HCT116 (cell line): ENCODE measurements around the gene G2E3.

Experiments used
- CEBPB ChIP-seq: IDR thresholded peaks from 2 replicates; pipeline ENCODE4 v1.6.1; 2012; ENCODE audit warnings: low read depth
- EZH2 ChIP-seq: fragments of 200-600 bp; sonication (generic); IDR thresholded peaks from 2 replicates; pipeline ENCODE4 v1.6.1; 2017; ENCODE audit warnings: antibody characterized with exemption, mixed run types
- EZH2phosphoT487 ChIP-seq: fragments of 200-600 bp; IDR thresholded peaks from 2 replicates; pipeline ENCODE4 v1.6.1; 2018; ENCODE audit warnings: antibody characterized with exemption, borderline replicate concordance
- POLR2A ChIP-seq: IDR thresholded peaks from 2 replicates; pipeline ENCODE4 v1.7.0; 2011; ENCODE audit warnings: borderline replicate concordance; ENCODE audit not compliant: insufficient read depth, insufficient read length; ENCODE audit errors: extremely low read depth
- POLR2AphosphoS5 ChIP-seq: IDR thresholded peaks from 2 replicates; pipeline ENCODE4 v1.6.1; 2011; ENCODE audit warnings: mild to moderate bottlenecking, low read depth, low read length, moderate library complexity
- RAD21 ChIP-seq: IDR thresholded peaks from 2 replicates; pipeline ENCODE4 v1.6.1; 2012; ENCODE audit warnings: low read depth, mild to moderate bottlenecking
- SIN3A ChIP-seq: IDR thresholded peaks from 2 replicates; pipeline ENCODE4 v1.6.1; 2012; ENCODE audit warnings: low read depth
- TCF7L2 ChIP-seq: IDR thresholded peaks from 2 replicates; pipeline ENCODE4 v1.7.0; 2011; ENCODE audit warnings: borderline replicate concordance, inconsistent platforms; ENCODE audit not compliant: insufficient read depth, insufficient read length; ENCODE audit errors: extremely low read depth
- ZFX ChIP-seq: fragments of 450-650 bp; IDR thresholded peaks from 2 replicates; pipeline ENCODE4 v1.6.1; 2017
- ZNF274 ChIP-seq: fragments of 200-500 bp; sonication (Bioruptor generic); IDR thresholded peaks from 2 replicates; pipeline ENCODE4 v1.6.1; 2014; ENCODE audit warnings: mild to moderate bottlenecking, low read depth, low read length, inconsistent platforms
- TF ChIP-seq, protein P1 (sequence below), 3 experiments: fragments of 200-600 bp in 1 of 3; sonication (generic) in 1 of 3; IDR thresholded peaks in 2 of 3; conservative IDR thresholded peaks in 1 of 3; 2 replicates each; pipeline ENCODE4 v1.5.1; 2012 to 2017; ENCODE audit warnings: low read depth in 2 of 3, low read length in 2 of 3, antibody characterized with exemption in 1 of 3, borderline replicate concordance in 1 of 3, control low read depth in 1 of 3, mild to moderate bottlenecking in 1 of 3, mixed read lengths in 1 of 3, mixed run types in 1 of 3, moderate library complexity in 1 of 3; ENCODE audit not compliant: insufficient read depth in 1 of 3

DNA sequence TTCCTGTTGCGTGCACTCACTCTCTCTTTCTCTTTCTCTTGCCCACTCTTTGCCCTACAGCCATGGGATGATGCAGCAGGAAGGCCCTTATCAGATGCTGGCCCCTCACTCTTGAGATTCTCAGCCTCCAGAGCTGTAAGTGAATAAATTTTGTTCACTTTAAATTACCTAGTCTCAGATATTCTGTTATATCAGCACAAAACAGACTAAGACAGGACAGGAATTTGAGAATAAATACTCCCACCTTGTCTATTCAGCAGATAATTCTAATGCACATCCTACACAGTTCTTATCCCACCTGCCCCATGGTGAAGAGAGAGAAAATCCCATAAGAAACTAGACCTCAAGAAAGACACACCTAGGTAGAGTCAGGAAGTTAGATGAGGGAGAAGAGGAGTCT is 25.8 kb upstream of the G2E3 start:
- TF ChIP-seq, protein P1, sequence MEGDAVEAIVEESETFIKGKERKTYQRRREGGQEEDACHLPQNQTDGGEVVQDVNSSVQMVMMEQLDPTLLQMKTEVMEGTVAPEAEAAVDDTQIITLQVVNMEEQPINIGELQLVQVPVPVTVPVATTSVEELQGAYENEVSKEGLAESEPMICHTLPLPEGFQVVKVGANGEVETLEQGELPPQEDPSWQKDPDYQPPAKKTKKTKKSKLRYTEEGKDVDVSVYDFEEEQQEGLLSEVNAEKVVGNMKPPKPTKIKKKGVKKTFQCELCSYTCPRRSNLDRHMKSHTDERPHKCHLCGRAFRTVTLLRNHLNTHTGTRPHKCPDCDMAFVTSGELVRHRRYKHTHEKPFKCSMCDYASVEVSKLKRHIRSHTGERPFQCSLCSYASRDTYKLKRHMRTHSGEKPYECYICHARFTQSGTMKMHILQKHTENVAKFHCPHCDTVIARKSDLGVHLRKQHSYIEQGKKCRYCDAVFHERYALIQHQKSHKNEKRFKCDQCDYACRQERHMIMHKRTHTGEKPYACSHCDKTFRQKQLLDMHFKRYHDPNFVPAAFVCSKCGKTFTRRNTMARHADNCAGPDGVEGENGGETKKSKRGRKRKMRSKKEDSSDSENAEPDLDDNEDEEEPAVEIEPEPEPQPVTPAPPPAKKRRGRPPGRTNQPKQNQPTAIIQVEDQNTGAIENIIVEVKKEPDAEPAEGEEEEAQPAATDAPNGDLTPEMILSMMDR (IDR thresholded peaks at IDR 0.05 in 2 of 3, conservative IDR thresholded peaks at IDR 0.05 in 1 of 3; ENCODE audit: borderline replicate concordance in 1 of 3, insufficient read depth in 1 of 3, low read depth in 2 of 3, low read length in 2 of 3) = no peak
- no peak for TF ChIP-seq TCF7L2
- TF ChIP-seq POLR2AphosphoS5 = no peak
- TF ChIP-seq CEBPB = no peak
- no peak for TF ChIP-seq POLR2A
- TF ChIP-seq ZFX = no peak
- no peak for TF ChIP-seq ZNF274
- no peak for TF ChIP-seq EZH2
- no peak for TF ChIP-seq EZH2phosphoT487
- TF ChIP-seq RAD21 = no peak
- no peak for TF ChIP-seq SIN3A
